ENCODE measurements around the gene MTA2.

The MTA2 gene

DNA sequence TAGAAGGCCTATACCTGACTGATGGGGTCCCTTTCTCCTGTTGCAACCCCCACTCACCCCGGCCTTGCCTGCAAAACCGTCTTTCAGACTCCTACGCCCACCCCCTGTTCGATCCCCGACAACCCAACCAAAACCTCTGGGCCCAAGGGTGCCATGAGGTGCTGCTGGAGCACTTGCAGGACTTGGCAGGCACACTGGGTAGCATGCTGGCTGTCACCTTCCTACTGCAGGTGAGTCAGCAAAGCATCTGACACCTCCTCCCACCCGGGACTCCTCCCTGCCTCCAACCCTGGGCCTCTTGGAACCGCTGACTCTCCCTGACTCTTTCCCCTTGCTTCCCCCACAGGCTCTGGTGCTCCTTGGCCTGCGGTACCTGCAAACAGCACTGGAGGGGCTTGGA lies 12.6 kb upstream of the MTA2 start:
- Histone ChIP-seq H3K27ac (peak overlapping the region in 11 of 21 experiments; percentile 16 to 99 (median 97)), H3K4me3 (no peak overlapping the region)

DNA sequence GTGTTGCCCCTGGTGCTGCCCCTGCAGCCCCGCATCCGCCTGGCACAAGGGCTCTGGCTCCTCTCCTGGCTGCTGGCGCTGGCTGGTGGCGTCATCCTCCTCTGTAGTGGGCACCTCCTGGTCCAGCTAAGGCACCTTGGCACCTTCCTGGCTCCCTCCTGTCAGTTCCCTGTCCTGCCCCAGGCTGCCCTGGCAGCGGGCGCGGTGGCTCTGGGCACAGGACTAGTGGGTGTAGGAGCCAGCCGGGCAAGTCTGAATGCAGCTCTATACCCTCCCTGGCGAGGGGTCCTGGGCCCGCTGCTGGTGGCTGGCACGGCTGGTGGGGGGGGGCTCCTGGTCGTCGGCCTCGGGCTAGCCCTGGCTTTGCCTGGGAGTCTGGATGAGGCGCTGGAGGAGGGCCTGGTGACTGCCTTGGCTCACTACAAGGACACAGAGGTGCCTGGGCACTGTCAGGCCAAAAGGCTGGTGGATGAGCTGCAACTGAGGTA lies 11.7 kb upstream of the MTA2 start:
- Histone ChIP-seq H3K27ac (peak overlapping the region in 20 of 21 experiments; percentile 88 to 99 (median 96)), H3K4me3 (peak overlapping the region in 6 of 7 experiments; percentile 62 to 87 (median 74))

DNA sequence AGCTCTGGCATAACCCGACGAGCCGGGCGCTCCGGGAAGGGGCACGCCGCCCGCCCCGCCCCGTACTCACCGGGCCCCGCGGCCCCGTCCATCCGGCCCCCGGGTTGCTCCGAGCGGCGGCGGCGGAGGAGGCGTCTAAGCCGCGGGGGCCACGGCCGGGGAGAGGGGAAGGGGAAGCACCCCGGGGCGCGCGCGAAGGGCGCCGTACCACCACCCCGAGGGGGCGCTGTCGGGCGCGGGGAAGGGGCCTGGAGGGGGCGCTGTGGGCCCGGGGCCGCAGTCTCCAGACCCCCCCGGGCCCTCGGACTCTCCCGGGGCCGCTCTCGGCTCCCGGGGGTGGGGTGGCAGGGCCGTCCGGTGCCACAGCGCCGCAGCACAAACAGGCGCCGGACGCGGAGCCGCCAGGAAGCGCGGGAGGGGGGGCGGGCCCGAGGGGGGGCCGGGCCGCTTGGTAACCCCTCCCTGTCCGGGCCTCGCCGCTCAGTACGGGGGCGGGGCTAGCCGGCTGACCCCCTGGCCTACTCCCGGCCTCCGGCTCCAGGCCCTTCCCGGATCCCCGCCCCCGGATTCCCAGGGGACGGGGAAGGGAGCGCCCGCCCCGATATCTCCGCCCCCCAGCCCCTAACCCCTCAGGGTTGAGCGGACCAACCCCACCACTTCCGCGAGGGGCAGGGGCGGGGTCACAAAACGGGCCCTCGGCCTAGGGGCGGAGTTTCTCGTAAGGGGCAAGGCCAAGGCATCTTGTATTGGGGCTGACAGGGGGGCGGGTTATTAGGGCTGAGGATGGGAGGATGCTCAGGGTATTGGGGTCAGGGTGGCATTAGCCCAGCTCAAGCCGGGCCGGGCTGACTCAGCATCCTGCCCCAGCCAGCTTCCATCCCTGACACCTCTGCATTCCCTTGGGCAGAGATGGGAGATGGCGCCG lies 11.0 kb upstream of the MTA2 start, which contains the start of the genes EML3 and ROM1:
EML3 (minus strand) TSS at position 410 of the 925 bp plus-strand sequence; CDS start at position 92, 318 bp downstream.
ROM1 (plus strand) TSS at position 892 of the 925 bp plus-strand sequence; CDS start at position 917, 25 bp downstream.
- H3K27ac ChIP-seq: peak within 1 kb of the TSS; percentile 88 to 99 (median 96)
- H3K4me3 ChIP-seq: peak within 1 kb of the TSS; percentile 62 to 87 (median 75)

DNA sequence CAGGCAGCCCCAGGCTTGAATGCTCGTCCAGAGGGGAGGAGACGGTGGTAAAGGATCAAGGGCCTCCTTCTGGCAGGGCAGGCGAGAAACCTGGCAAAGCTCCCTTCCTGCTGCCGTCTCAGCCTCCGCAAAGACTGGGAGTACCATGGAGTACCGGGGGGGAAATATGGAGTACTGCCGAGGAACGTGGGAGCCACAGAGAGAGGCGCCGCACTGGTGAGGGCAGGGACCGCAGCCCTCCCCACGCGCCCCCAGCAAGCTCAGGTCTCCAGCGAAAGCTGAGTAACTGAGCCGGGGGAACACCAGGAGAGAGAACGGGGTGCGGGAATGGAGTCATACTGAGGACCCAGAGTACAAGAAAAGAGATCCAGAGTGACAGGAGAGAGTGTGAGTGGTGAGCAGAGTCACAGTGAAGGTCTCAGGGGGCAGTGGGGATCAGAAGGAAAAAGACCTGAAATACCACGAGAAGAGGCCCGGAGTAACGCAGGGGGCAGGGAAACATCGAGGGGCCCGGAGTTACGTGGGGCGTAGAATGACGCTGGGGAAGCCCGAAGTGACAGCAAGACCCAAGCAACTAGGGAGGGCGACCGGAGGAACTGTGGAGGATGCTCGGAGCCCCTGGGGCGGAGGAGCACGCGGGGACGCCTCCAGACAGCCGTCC lies 10.2 kb upstream of the MTA2 start:
- Histone ChIP-seq H3K4me3 (peak overlapping the region; percentile 62 to 87 (median 75)), H3K27ac (peak overlapping the region; percentile 88 to 99 (median 96))

DNA sequence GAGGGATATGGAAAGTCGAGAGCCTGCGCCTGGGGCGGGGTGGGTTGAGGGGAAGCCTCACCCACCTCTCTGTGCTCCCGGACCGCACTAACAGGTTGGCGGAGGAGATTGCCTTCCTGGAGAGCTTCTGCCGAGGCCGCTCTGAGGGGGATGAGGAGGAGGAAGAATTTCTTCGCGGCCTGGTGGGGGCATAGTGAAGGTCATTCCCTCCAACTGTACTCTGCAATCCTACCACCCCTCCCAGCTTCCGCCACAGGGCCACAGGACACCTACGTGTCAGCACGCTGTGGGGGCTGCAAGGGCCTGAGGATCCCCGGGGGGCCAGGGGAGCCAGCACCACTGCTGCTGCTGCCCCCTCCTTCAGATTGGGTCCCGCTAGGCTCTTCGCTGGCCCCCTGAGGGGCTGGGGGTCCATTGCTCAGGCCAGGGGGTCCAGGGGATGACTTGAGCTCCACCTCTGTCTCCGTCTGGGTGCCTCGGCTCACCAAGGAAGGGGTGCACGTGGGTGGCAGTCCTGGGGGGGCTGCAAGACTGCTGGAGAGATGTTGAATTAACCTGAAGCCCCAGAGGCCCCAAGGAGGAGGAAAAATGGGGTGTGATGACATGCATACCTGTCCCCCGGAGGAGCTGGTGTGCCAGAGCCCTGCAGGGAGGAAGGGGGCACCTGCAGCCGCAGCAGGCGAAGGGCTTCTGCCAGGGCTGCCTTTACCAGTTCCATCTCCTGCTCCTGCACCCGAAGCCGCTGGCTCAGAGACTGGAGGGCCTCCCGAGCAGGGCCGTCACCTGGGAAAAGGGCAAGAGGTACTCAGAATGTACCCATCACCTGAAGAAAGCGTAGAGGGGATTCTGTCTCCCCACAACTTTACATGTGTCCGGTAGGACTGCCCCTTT lies 9.4 kb upstream of the MTA2 start:
- H3K4me3 ChIP-seq: peak overlapping the region; percentile 62 to 87 (median 75)

DNA sequence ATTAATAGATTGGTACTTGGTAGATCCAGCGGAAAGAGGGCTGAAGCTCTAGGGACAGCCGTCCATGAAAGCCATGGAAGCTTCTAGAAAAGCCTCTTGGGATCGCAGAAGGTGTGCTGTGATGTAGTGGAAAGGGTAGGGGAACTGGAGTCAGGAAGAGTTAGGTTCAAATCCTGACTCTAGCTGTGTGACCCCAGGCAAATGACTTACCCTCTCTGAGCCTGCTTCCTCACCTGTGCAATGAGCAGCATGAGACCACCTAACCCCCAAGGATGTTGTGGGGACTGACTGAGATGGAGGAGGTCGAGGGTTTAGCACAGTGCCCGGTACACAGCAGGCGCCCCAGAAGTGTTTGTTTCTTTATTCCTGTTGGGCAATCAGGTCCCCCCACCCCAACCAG lies 8.7 kb upstream of the MTA2 start:
- Histone ChIP-seq H3K27ac (no peak overlapping the region), H3K4me3 (no peak overlapping the region)

More for the DNA sequence above, 9.4 kb upstream of the MTA2 start:
- H3K27ac ChIP-seq: peak overlapping the region; percentile 88 to 99 (median 96)

DNA sequence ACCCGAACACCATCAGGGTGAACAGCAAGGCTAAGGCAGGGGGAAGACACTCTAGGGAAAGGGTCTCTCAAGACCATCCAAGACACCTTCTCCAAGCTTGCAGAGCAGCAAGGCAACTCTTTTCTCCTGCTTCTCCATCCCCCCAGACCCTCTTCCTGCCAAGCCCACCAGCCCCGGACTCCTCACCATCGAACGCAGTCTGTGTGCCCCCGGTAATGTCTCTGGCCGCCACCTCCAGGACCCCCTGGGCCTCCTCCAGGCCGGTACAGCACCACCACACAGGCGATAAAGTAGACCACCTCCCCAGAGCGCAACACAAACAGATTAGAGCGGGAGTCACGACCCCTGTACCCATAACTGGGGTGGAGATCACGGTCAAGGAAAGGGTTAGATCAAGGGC lies 7.1 kb upstream of the MTA2 start:
- no peak overlapping the region for H3K4me3 ChIP-seq
- H3K27ac ChIP-seq: no peak overlapping the region

DNA sequence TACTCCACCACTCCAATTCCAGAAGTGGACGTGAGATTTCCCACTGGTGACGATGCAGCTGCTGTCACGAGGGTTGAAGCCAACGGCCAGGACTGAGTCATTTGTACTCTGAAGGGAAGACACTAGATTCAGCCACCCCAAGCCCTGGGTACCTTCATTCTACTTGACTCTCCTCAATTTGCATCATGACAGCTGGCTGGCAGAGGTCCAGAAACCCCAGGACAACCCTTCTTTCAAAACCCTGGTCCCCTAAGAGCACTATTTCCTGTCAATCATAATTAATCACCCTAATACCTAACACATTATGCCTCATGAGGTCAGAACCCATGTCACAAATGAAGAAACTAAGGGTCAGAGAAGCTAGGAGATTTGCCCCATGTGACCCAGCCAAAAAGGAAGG lies 6.0 kb upstream of the MTA2 start:
- Histone ChIP-seq H3K4me3 (no peak overlapping the region), H3K27ac (no peak overlapping the region)

DNA sequence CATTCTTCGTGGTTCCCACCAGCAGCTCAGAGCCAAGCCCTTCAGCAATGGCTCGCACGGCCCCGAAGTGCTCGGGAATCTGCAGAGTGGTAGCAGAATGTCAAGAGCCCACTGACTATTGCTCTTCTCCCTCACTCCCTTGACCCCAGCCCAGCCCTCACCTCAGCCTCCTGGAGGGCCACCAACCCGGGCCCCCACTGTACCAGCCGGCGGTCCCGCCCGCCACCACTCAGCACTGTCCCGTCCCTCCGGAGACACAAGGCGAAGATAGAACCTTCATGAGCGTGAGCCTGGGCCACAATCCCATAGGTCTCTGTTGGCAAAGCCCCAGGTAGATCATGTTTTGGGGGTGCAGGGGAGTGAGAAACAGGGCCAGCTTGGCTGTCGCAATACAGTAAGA lies 4.2 kb upstream of the MTA2 start:
- no peak overlapping the region for H3K4me3 ChIP-seq
- H3K27ac ChIP-seq: no peak overlapping the region

DNA sequence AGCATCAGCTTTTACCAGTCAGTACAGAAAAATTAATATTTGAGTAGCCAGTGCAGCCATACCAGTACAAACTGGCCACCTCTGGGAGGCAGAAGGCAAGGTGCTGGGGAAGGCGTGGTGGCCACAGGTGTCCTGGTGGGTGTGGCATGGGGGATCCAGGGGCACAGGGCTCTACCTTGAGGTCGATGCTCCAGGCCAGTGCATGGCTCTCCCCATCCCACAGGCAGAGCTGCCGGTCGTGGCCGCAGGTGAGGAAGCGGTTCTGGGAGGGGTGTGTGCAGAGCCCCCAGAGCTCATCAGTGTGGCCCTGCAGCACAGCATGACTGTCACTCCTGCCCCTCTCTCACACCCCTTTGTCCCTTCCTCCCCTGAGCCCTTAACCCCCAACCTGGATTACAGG lies 3.8 kb upstream of the MTA2 start:
- Histone ChIP-seq H3K27ac (no peak overlapping the region), H3K4me3 (no peak overlapping the region)

DNA sequence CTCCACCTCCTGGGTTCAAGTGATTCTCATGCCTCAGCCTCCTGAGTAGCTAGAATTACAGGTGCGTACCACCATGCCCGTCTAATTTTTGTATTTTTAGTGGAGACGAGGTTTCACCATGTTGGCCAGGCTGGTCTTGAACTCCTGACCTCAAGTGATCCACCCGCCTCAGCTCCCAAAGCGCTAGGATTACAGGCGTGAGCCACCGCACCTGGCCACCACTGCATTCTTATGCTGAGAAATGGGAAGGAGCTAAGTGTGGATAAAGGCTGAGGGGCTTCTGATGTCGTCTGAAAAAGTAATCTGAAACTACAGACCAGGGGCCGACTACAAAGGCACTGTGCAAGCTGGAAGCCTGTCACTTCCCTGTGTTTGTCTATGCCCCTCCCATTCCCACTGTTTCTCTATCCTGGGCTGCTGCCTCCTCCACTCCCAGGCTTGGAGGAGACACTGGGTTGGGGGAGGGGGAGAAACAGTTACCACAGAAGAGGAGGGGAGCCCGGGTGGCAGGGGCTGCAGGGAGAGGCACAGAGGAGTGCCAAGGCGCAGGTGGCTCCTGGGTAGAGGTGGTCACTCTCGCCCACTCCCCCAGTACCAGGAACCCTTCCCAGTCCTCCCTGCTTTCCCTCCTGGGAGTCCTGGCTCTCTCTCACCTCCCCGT lies 2.9 kb upstream of the MTA2 start:
- no peak overlapping the region for H3K27ac ChIP-seq
- no peak overlapping the region for H3K4me3 ChIP-seq

DNA sequence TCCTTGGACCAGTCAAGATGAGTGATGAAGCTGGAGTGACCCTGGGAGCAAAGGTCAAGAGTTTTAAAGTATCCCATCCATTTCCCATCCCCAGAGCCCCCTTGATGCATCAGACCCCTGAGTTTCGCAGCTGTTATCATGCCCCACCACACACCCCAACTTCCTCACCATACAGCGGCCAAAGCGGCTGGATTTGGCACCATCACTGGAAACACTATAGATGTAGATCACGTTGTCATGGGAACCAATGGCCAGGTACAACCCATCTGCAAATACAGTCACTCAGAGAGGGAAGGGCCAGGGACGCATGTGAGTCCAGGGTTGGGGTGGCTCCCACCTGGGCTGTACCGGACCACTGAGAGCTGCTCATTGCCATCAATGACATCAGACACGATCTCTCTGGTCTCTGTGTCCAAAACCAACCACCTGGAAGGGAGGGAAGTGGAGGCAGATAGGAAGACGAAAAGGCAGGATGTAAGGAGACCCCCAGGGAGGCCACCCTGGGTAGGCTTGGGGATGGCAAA lies 2.2 kb upstream of the MTA2 start:
- no peak overlapping the region for H3K4me3 ChIP-seq
- no peak overlapping the region for H3K27ac ChIP-seq

DNA sequence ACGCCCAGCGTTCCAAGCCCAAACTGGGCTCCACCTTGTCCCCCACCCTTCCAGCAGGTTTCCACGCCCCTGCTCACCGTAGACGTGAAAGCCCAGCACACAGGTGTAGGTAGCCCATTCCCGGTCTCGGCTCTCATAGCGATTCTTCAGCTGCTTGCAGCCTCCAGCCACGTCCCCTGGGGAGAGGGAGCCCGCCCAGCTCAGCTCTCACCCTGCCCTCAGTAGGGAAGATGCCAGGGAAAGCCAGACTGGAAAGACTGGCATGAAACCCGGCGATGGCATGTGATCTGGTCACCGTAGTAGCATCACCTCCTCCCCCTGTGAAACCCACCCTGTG lies 1.4 kb upstream of the MTA2 start:
- peak overlapping the region in 6 of 7 experiments; percentile 73 to 99 (median 92) for H3K4me3 ChIP-seq
- H3K27ac ChIP-seq: peak overlapping the region in 18 of 21 experiments; percentile 58 to 100 (median 98)

DNA sequence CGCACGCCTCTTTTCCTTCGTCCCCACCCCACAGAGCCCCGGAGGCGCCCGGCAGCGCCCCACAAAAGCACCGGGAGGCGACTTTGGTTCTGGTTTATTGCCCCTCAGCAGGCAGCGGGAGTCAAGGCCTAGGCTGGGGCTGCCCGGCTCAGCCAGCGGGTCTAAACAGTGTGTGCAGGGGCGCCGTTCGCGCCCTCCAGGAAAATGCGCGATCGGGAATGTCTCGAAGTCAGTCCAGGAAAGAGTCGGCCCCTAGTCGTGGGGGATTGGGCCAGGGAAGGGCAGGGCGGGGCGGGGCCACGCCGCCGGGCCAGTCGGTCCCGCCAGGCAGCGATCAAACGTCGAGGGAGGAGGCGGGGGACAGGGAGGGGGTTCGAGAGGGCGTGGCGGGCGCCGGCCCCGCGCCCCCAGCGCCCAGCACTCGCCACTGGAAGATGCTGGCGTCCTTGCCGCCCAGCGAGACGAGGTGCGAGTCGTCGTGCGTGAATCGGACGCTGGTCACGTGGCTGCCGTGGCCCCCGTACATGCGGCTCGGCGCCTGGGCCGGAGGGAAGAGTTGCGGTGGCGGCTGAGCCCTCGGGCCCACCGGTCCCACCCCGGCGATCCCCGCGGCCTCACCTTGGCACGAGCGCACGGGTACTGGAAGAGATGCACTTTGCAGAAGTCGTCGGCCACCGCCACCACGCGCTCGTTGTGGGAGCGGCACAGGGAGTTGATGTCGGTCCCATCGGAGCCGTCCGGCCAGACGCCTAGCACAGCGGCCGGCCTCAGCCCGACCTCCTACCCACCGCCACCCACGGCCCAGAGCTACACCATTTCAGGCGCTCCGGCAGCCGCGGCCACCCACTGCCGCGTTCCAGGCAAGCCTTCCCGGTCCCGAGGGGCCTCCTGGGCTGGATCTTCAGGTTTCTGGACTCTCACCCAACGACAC lies 741 bp upstream of the MTA2 start:
- Histone ChIP-seq H3K4me3 (peak overlapping the region; percentile 73 to 99 (median 92)), H3K27ac (peak overlapping the region in 20 of 21 experiments; percentile 58 to 100 (median 98))

DNA sequence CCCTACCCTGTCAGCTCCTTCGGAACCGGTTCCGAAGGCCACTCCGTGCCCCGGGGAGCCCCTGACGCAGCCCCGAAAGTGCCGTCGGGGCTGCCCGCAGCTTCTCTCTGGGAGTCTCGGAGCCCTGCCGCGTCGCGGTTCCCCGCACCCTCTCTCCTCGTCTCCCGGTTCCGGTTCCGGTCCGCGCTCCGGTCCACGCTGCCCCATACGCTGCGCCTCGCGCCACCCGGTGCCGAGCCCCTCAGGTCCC lies 618 bp downstream of the MTA2 start:
- Histone ChIP-seq H3K27ac (peak overlapping the region; percentile 90 to 100 (median 98)), H3K4me3 (peak overlapping the region; percentile 73 to 99 (median 92))

DNA sequence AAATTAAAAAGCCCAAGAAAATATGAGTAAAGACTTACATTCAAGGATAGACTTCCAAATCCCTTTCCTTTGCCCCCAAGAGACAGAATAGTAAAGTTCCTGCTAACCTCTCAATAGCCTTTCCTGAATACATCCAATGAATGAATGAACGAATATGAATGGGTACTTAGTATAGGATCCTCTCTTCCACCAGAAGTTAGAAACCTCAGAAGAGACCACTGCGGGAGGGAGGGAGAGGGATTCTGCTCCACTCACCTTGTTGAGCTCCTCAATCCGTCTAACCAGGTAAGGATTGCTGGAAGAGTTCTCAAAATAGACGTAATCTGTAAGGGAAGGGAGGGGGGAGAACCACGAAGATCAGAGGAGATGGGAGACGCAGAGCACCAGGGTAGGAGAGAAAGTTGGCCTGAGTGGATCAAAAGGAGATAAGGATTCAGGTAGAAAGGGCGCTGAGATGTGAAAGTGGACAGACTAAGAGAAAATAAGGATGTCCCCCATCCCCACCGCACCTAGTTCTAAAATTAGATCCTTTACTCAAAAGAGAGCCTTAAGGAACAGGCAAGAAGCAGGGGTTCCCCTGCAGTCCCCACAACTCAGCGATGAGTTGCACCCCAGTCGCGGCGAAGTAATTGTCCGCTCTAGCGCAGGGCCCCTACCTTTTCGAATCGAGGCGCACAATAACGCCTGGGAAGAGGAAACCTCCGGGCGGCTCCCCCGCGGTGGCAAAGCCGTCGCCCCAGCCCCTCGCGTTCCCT lies 1.1 kb downstream of the MTA2 start:
- peak overlapping the region; percentile 90 to 100 (median 98) for H3K27ac ChIP-seq

DNA sequence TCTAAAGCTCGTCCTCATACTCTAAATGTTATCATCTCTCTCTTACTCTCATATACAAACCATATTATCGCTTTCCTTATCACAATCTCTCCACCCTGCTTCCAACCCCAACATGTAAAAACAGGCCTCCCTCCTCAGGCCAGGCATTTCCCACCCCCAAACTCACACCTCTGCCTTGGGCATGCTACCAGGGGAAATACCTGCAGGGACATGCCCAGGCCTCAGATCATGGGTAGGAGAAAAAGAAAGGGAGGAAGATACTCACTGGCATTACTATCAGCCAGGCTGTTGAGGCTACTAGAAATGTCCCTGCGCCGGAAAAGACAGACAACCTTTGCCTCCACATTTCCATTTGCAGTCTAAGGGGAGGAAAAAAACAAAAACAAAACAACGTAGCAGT lies 1.8 kb downstream of the MTA2 start:
- peak overlapping the region in 19 of 21 experiments; percentile 27 to 100 (median 98) for H3K27ac ChIP-seq
- peak overlapping the region; percentile 73 to 99 (median 92) for H3K4me3 ChIP-seq

More for the DNA sequence above, 1.1 kb downstream of the MTA2 start:
- H3K4me3 ChIP-seq: peak overlapping the region; percentile 73 to 99 (median 92)
